Fibroblast of villous mesenchyme (primary cell): ENCODE data around the gene MMP11. TPM values are rescaled to one million over a fixed set of nuclear protein-coding genes. Genes with fewer than 3 reads are reported as not detected.
A peak's percentile ranks its signal among the peaks of the same experiment; 100 is the strongest.

Experiments
- DNase-seq: peaks from one replicate; pipeline ENCODE4 v3.0.0-alpha.2; 2010; ENCODE audit warnings: low read depth
- H3K4me3 ChIP-seq: 2 replicates; pipeline ENCODE4 v1.5.1; 2011; ENCODE audit warnings: low read depth, mild to moderate bottlenecking, low read length
- CTCF ChIP-seq: IDR thresholded peaks from 2 replicates; pipeline ENCODE4 v1.5.1; 2012; ENCODE audit warnings: low read depth, mild to moderate bottlenecking, low read length; ENCODE audit not compliant: insufficient read depth
- total RNA-seq: library from RNA; depleted of rRNA; stranded (reverse); fragments of >200 nt; gene quantifications from 2 replicates; pipeline ENCODE4 v1.2.3, GENCODE V29; 2012

The MMP11 gene
- total RNA-seq, 1 donor: 16.0 TPM

- no peak for TF ChIP-seq CTCF
- peak; percentile 89 for DNase-seq
- no peak overlapping the region for H3K4me3 ChIP-seq
These were observed 57.3 kb downstream of the MMP11 start for GRCh38 chr22:23829845-23830372.

GRCh38 chr22:23831261-23831660, 58.6 kb downstream of the MMP11 start:
- no peak for TF ChIP-seq CTCF
- no peak for DNase-seq
- H3K4me3 ChIP-seq: no peak overlapping the region

GRCh38 chr22:23831781-23832180, 59.1 kb downstream of the MMP11 start:
- H3K4me3 ChIP-seq: no peak overlapping the region
- no peak for DNase-seq
- TF ChIP-seq CTCF: no peak

- TF ChIP-seq CTCF: no peak
- H3K4me3 ChIP-seq: no peak overlapping the region
- DNase-seq: no peak
These were observed 59.8 kb downstream of the MMP11 start for GRCh38 chr22:23832226-23833016.

GRCh38 chr22:23833017-23833751, 60.5 kb downstream of the MMP11 start:
- no peak for TF ChIP-seq CTCF
- no peak for DNase-seq
- H3K4me3 ChIP-seq: no peak overlapping the region

Other genes with a start within 250 kb of the MMP11 start
- gene IGLL1, start 192.6 kb upstream of the MMP11 start, total RNA-seq: not detected in 2 replicates
- under 0.01 TPM in 1 of 2 replicates, not detected in the other for gene DRICH1, start 140.5 kb upstream of the MMP11 start, total RNA-seq
- not detected in 2 replicates for gene RGL4, start 81.8 kb upstream of the MMP11 start, total RNA-seq
- 7.8 and 8.4 TPM in 2 replicates for gene ZNF70, start 21.7 kb upstream of the MMP11 start, total RNA-seq
- gene VPREB3, start 18.4 kb upstream of the MMP11 start, total RNA-seq: not detected in 2 replicates
- gene C22orf15, start 9.9 kb upstream of the MMP11 start, total RNA-seq: 0.43 and 1.6 TPM in 2 replicates
- 3.9 and 6.1 TPM in 2 replicates for gene CHCHD10, start 4.9 kb upstream of the MMP11 start, total RNA-seq
- 61.7 and 76.3 TPM in 2 replicates for gene SMARCB1, start 14.1 kb downstream of the MMP11 start, total RNA-seq
- gene DERL3, start 66.2 kb downstream of the MMP11 start, total RNA-seq: 0.32 and 0.86 TPM in 2 replicates
- 12.2 and 15.1 TPM in 2 replicates for gene SLC2A11, start 85.0 kb downstream of the MMP11 start, total RNA-seq
- gene MIF, start 121.5 kb downstream of the MMP11 start, total RNA-seq: 133 and 161 TPM in 2 replicates
- 1.3 and 1.9 TPM in 2 replicates for gene GSTT2B, start 188.3 kb downstream of the MMP11 start, total RNA-seq
- 2.3 and 3.0 TPM in 2 replicates for gene DDTL, start 194.0 kb downstream of the MMP11 start, total RNA-seq
- gene DDT, start 201.6 kb downstream of the MMP11 start, total RNA-seq: 88.9 and 109 TPM in 2 replicates
- 0.32 TPM in 1 of 2 replicates, not detected in the other for gene GSTT2, start 207.3 kb downstream of the MMP11 start, total RNA-seq
- not detected in 2 replicates for gene GSTT4, start 232.6 kb downstream of the MMP11 start, total RNA-seq
- 51.2 and 60.9 TPM in 2 replicates for gene CABIN1, start 238.5 kb downstream of the MMP11 start, total RNA-seq